GM19452 (cell line): ENCODE measurements around the gene DAGLA.

Experiments used
- ATAC-seq: cut with Tn5 transposase; IDR thresholded peaks from one replicate; pipeline ENCODE4 v1.9.1; 2021; ENCODE audit not compliant: unreplicated experiment

The DAGLA gene

DNA sequence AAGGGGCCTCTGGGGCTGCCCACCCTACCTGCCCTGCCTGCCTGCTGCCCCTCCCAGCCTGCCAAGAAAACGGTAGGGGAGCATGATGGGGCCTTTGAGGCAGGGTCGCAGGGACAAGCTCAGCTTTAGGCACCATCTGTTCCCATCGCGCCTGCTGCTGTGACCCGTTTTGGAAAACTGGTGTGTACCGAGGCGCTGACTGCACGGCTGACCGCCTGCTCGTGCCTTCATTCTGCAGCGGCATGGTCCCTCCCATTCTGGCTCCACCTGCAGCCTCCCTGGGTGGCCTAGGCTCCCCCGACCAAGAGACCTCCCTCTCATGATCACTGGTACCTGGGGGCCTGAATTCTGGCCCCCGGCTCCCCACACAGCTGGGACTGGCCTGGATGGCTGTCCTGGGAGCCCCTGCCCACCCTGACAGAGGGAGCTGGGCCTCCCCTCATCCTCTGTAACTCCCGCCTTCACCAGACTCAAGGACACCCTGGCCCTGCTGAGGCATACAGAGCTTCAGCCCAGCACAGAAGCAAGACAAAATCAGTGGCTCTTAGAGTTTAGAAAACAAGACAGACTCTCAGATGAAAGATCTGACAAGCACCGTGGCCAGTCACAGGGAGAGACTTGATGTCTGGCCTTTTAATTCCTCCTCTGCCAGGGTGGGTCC is 65.7 kb downstream of the DAGLA start:
- ATAC-seq: no peak

DNA sequence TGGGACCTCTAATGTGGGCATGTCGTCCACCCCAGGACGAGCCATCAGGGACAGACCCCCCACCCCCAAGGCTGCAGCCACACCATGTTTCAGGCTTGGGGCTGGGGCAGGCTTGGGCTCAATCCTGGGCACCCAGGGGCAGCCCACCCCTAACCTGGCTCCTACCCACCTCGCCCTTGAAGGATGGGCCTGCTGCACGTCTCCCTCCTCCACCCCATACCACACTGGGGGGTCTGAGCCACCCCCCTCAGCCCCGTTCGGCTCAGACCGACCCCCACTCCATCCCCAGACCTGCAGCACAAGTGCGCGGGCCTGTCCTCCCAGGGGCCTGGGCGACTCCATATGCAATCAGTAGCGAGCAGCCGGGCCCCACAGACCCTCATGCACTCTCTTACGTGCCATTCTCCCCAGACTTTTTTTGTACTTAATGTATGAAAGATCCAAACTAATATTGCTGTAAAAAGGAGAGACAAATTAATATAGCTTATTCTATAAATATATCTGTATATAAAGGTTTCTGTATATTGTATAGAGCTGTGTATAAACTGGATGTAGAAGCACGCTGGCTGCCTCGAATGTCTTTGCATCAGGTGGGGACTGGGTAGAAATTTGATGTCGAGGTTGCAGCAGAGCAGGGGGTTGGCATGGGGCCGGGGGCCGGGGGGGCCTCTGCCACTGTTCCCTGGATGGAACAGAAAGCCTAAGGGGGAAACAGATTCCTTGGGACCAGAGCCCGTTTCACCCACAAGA is 66.4 kb downstream of the DAGLA start:
- ATAC-seq: no peak

DNA sequence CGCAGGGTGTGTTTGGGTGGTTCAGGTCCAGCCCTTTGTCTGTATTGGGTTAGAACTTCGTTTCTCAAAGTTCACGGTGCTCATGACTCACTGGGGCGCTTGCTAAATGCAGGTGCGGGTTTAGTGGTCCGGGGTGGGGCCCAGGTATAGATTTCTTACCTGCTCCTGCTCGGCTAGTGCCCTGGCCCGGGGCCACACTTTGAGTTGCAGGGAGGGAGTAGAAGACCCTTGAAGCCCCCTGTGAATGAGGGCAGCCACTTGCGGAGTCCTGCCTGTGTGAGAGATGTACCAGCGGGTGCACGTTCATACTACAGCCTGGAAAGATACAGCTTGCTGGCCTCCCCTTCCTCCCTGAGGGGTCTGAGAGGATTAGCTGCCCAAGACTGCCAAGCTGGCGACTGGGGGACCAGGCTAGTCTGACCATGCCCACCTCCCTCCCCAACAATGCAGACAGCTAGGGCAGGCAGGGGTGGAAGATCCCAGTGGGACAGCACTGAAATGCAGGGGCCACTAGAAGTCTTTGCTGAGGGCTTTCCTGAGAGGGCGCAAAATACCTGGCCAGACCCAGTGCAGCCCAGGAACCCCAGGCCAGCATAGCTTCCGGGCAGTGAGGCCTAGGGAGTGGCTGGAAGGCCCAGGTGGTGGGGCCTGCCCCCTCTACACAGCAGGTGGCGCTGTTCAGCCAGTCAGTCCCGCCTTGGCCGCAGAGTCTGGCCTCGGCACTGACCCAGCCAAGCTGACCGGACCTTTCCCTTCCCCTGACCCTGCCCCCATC is 67.2 kb downstream of the DAGLA start:
- no peak for ATAC-seq

DNA sequence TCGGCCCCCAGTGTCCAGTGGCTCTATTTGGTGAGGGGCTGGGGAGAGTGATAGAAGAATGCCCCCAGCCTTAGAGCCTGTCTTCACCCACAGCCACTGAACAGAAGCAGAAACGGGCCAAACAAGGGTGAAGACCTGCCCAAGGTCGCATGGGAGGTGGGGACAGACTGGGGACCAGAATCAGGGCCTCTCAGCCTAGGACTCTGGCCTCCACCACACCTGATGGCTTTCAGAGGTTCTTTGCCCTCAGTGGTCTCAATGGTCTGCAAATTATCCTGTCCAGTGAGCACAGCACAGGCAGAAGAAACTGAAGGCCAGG is 67.7 kb downstream of the DAGLA start:
- no peak for ATAC-seq

DNA sequence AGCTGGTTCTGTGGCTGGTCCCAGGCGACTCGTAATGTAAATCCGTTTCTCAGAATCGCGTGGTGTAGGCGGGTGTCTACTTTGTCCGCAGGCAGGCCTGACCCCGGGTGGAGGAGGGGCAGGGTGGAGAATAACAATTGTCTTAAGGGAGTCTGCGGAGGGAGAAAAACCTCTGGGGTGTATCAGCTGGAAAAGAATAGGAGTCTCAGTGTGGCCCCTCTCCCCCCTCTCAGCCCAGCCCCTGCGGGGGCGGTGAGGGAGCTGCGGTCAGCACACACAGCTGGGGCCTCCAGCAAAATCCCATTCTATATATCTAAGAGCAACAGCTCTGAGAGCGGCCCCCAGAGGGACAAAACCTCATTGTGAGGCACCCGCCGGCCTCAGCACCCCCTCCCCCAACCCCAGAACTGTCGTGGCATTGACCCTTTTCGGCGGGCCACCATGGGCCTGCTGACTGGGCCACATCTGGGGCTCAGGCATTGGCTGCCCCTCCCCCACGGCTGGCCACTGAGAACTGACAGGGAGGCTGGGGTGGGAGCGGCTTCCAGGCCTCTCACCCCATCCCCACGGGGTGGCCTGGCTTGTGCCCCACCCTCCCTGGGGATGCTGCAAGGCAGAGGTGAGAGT is 69.5 kb downstream of the DAGLA start:
- no peak for ATAC-seq

DNA sequence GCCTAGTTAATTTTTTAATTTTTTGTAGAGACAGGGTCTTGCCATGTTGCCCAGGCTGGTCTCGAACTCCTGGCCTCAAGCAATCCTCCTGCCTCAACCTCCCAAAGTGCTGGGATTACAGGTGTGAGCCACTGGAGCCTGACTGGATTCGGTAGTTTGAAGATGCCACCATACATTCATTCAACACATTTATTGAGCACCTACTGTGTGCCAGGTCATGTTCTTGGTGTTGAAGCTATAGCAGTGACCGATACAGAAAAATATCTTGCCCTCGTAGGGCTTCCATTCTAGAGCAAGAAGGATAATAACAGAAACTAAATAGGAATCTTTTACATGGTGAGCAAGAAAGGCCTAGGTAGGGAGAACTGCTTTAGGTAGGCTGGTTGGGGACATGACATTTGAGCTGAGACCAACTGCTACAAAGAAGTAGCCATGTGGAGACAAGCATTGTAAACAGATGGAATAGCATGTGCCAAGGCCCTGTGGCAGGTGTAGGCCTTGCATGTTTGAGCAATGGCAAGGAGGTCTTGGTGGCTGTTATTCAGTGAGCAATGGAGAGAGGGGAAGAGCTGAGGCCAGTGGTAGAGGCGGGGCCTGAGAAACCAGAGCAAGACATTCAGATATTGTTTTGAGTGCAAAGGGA is 70.6 kb downstream of the DAGLA start:
- ATAC-seq: no peak

DNA sequence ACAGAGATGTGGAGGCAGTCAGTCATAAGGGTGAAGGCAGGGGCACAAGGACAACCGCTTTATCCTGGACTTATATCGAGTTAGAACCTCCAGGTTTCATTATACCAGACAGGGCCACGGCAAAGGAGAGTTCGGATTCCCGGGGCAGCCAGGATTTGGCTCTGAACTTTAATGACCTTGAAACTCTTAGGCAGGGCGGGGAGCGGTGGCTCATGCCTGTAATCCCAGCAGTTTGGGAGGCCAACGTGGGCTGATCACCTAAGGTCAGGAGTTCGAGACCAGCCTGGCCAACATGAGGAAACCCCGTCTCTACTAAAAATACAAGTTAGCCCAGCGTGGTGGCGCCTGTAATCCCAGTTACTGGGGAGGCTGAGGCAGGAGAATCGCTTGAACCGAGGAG is 71.2 kb downstream of the DAGLA start:
- no peak for ATAC-seq

DNA sequence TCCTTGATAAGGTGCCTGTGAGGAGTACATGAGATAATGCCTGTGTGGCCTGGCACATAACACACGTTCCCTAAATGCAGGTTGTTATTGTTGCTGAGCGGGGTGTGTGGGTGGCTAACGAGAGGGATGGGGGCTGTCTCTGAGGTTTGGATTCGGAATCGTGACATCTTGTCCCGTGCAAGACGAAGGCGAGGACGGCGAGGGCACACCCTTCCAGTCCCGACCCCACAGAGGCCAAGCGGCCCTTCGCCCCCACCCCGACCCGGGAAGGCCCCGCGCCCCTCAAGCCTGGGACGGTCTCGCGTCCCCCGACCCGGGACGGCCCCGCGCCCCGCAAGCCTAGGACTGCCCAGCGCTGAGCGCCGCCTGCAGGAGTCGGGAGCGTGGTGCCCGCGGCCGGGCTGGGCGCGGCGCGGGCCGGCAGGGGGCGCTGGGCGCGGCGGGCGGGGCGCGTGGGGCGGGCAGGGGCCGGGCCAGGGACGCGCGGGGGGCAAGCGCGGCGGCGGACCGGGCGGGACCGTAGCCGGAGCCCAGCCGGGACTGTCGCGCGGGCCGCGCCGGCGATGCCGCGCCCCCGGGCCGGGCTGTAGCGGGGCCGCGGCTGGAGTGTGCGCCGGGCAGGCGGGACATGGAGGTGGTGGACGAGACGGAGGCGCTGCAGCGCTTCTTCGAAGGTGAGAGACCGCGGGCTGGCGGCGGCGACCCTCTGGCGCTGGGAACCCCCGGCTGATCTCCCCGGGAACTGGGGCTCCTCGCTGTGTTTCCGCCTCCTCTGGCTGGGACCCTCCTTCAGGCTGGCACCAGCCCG is 72.1 kb downstream of the DAGLA start, which contains the start of gene MYRF:
Gene MYRF, plus strand, starts transcription at position 520 of the 808 bp plus-strand sequence. Its CDS starts 109 bp downstream, at position 629.
- ATAC-seq: no peak

DNA sequence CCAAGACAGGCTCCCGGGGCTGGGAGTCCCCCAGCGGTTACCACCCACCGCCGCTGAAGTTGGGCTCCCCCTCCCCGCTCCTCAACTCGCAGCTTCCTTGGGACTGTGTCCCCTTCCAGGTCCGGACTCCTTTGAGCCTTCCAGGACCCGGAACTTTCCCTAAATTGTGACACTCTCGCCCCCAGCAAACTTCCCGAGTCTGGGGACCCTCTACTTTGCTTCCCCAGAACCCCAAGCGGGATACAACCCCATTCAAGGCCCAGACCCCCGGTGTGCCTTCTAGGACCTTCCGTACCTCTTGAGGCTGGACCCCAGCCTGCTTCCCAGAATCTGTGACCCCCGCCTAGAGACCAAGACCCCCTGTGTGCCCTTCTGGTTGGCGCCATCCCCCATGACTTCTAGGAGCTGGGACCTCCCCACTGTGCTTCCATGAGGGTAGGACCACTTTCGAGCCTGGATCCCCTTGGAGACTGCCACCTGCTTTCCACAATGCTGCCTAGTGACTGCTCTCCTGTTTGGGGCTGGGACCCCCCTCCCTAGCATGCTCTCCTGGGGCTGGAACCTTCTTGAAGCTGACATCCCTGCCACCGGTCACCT is 72.8 kb downstream of the DAGLA start:
- no peak for ATAC-seq

DNA sequence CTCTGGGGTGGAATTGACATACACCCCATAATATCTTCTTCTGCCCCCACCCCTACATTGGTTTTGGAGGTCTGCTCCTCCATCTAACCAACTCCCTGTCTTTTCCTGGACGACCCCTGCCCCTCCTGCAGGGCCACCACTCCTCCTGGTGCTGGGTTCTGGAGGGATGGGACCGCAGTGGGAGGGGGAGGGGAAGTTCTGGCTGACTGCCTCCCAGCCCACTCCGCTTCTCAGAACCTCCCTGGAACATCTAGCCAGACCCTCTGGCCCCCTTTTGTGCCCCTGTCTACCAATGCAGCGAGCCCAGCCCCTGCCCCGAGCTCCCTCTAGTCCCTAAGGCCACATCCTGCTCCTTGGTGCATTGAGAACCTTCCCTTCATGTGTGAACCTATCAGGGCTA is 73.5 kb downstream of the DAGLA start:
- no peak for ATAC-seq

DNA sequence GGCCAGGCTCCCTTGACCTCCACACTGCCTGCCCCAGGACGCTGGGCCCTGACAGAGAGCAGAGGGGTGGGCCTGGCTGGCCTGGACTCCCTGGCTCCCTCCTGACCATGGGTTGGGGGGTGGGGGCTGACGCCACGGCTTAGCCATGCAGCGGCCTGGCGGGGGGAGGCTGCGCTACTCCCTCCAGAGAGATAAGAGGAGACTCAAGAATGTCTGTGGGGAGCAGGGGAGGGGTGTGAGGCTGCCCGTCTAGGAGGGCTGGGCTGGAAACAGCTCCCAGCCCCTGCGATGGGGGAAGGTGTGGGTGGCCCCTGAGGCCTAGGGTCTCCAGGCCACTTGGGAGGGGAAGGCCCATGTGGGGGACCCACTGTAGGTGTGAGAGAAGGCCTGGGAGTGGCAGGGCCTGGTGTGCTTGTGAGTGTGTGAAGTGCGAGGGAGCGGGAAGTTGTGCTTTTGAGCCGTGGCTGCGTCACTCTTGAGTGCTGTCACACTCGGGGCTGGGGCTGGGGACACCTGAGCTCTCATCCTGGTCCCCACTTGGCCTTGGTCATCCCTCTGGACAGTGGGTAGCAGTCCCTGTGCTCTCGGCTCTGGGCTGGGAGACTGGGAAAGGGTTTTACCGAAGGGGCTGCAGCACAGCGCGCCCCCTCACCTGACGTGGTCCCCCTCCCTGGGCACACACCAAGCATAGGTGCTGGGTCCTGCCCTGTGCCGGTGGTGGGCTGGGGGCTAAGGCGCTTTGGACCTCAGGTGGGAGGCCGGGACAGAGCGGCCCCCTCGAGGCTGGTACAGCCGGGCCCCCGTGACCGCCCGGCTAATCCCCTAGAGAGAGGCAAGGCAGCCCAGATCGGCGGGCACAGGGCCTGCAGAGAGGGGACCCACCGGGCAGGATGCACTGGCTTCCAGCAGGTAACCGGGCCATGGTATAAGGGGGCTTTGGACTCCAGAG is 74.6 kb downstream of the DAGLA start:
- ATAC-seq: no peak

DNA sequence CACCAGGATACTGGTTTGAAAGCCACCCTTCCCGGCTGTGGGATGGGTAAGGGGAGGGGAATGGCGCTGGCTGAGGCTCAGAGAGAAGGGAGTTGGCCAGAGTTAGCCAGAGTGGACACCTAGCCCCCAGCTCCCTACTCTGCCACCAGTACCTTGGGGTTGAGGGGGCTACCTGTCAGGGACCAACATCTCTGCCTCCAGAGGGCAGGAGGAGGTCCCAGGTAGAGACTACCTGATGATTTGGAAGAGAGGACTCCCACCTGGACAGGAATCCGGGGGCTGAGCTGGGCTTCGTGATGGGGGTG is 75.9 kb downstream of the DAGLA start:
- ATAC-seq: no peak

DNA sequence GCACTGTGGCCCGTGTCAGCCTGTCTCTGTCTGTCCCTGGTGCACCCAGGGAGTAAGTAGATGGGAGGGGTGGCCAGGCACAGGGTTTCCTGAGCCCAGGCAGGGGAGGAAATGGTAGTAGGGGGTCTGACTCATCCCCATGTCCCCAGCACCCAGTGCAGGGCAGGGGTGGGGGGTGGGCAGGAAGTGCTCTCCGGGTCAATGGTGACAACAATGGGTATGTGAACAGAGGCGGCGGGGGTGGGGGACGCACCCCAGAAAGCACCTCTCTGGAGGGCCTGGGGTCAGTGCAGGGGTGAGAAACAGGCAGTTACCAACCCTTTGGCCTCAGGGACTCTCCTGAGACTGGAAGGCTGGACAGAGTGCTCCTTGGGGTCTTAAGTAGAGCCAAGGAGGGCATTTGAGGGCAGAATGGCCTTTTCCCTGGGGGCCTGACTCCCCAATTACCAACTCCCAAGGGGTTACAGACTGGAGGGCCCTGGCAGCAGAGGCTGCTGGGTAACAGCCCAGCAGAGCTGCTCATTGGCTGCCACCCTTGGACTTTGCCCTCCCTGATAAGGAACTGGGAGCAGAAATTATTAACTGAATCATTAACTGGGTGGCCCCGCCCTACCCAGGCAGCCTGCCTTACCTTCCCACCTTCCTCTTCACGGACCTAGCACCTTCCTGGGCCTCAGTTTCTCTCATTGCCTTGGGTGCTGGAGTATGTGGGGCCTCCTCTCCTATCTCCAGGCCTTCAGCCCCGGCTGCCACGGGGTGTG is 76.4 kb downstream of the DAGLA start:
- ATAC-seq: peak; percentile 49

DNA sequence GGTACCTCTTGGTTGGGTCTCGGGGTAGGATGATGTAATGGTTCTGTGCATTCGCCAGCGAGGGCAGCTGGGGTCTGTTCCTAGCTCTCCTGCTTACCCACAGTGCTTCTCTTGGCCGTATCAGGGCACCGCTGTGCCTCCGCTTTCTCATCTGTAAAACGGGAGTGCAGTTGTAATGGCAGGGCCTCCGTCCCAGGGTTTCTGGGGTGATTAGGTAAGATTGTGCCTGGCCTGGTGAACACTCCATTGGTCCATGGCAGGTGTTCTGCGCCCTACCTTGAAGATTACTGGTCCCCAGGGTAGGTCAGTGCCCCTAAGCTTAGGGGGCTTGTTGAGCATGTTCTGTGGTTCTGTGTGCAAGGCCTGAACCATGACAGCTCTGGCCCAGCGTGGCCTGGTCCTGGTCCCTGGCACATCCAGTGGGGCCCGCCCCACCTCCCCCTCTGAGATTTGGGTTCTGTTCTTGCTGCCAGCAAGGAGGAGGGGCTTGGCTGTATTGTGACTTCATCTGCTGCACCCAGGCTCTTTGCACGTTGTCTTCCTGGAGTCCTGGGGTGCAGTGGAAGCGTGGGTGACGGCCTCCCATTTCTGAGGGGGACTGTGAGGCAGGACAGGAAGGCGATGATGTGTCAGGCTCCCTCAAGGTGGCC is 77.1 kb downstream of the DAGLA start:
- ATAC-seq: no peak

DNA sequence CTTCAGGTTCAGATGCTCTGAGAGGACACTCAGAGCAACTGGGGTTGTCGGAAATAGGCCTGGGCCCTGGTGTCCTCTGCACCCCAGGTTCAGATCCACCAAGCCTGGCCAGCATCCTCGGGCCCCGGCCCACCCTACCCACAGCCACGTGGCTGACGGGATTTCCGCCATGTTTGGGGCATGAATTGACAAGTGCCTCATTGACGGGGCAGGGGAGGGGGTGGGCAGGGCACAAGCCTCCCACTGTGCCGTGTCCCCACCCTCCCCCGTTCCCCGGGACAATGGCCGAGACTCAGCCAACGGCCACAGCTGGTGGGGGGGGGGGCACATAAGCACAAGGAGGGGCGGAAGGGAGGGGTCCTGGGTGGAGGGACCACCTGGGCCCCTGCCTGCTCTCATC is 80.8 kb downstream of the DAGLA start:
- no peak for ATAC-seq

DNA sequence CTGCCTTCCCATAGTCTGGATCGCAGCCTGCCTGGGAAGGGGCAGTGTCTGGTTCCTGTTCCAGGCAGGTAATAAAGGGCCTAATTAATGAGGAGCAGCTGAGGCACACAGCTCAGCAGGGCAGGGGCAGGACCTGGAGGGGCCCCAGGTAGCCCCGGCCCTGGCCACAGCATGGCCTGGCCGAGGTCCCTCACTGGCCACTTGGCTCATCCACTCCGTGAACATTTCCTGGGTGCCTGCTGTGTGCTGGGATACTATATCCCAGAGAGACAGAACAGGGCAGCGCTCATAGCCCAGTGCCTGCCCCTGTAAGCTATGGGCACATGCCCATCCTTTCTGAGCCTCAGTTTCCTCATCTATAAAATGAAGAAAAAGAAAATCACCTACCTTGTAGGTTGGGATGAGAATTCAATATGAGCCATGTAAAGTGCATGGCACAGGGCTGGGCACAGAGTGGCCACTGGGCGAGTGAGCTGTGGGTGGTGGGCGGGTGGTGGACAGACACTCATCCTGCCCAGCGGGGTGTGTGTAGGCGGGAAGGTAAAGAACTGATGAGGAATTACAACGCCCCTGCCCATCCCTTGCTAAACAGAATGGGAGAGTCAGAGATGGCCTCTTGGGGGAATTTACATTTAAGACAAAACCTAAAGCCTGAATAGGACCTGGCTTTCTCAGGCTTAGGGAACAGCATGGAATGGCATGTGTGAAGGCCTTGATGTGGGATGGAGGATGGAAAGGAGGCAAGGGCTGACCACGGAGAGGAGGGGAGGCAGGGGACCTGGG is 81.4 kb downstream of the DAGLA start:
- ATAC-seq: no peak

DNA sequence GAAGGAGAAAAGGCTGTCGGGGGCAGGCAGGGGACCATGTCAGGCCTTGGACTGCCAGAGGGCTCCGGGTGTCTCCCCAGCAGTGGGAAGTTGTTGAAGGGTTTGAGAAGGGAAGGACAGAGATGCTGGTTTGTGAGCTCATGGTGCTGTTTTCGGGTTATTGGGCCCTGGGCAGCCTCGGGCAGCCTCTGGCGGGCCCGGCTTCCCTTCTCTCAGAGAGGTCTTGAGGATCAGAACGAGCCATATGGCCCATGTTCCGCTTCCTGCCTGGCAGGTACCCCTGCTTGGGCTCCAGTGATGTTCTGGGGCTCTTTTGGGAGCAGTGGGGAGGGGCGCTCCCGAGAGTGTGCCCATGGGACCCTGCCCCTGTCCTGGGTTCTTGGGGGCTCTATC is 82.0 kb downstream of the DAGLA start:
- no peak for ATAC-seq
